ENCODE data around the gene NEK5. TPM values are rescaled to one million over a fixed set of nuclear protein-coding genes. Genes with fewer than 3 reads are reported as not detected.

The NEK5 gene
- total and polyA plus RNA-seq, 2 experiments from 2014 or later = 0.73 to 1.3 TPM

- H4K20me1 ChIP-seq (replicated peaks; ENCODE audit: insufficient read depth) = no peaks in the 10 kb centered on the region
- H3K4me1 Mint-ChIP-seq = peaks cover 49% of the 10 kb centered on the region
- H3F3A ChIP-seq (replicated peaks; ENCODE audit: low read depth) = no peaks in the 10 kb centered on the region
- no peak overlapping the region for H2AFZ ChIP-seq
- no peaks in the 10 kb centered on the region for H3K9me2 ChIP-seq (ENCODE audit: insufficient read depth)
- no peak overlapping the region for H3K4me3 ChIP-seq
- TF ChIP-seq EZH2phosphoT487 (IDR thresholded peaks at IDR 0.05; ENCODE audit: unreplicated experiment) (no peak), CTCF (conservative IDR thresholded peaks at IDR 0.05; ENCODE audit: low read depth in 2 of 2) (peak; percentile 56 to 69; a peak in 3 of 4 replicates)
- peaks cover 26% of the 10 kb centered on the region for H3K4me1 ChIP-seq (ENCODE audit: insufficient read depth)
- no peaks in the 10 kb centered on the region; the same call in 1 of the 2 replicates for H3K79me2 ChIP-seq (replicated peaks; ENCODE audit: insufficient read depth)
- peaks cover 19% of the 10 kb centered on the region for H3K27me3 Mint-ChIP-seq (ENCODE audit: insufficient read depth, low read depth, poor library complexity)
- DNase-seq (ENCODE audit: low spot score) (peak; percentile 82), ATAC-seq (peak; percentile 52)
- H3K9me3 Mint-ChIP-seq = peaks cover 2% of the 10 kb centered on the region; the same call in 2 of the 3 replicates
- H3K27ac ChIP-seq (ENCODE audit: low read depth) = no peak overlapping the region
- H3K27me3 ChIP-seq (ENCODE audit: insufficient read depth) = no peaks in the 10 kb centered on the region
- peaks cover 2% of the 10 kb centered on the region for H3K36me3 Mint-ChIP-seq (ENCODE audit: low read depth)
- H3K4me3 Mint-ChIP-seq = no peak overlapping the region; the same call in 2 of the 3 replicates
- no peak overlapping the region for H3K4me2 ChIP-seq
- H3K36me3 ChIP-seq (ENCODE audit: insufficient read depth) = no peaks in the 10 kb centered on the region
- H3K27ac Mint-ChIP-seq = no peak overlapping the region
Measured at GRCh38 chr13:52001120-52001731, 127.6 kb downstream of the NEK5 start.

- H3K4me3 Mint-ChIP-seq = no peak overlapping the region; the same call in 2 of the 3 replicates
- TF ChIP-seq ZNF331 (CRISPR knock-in tag; IDR thresholded peaks at IDR 0.05; ENCODE audit: low read depth) (no peak), REST (IDR thresholded peaks at IDR 0.05; ENCODE audit: unreplicated experiment) (no peak), CREB1 (CRISPR knock-in tag; IDR thresholded peaks at IDR 0.05; ENCODE audit: low read depth) (no peak), ZNF114 (CRISPR knock-in tag; IDR thresholded peaks at IDR 0.05) (no peak), ZNF462 (CRISPR knock-in tag; IDR thresholded peaks at IDR 0.05) (no peak), EZH2phosphoT487 (IDR thresholded peaks at IDR 0.05; ENCODE audit: unreplicated experiment) (no peak), ETS1 (IDR thresholded peaks at IDR 0.05) (no peak)
- H3K4me1 Mint-ChIP-seq = peaks cover 54% of the 10 kb centered on the region
Measured at GRCh38 chr13:51999921-52000320, 129.0 kb downstream of the NEK5 start.

More at GRCh38 chr13:51999921-52000320, 129.0 kb downstream of the NEK5 start:
- no peak overlapping the region for H3K27ac ChIP-seq (ENCODE audit: low read depth)
- Mint-ChIP-seq H3K36me3 (ENCODE audit: low read depth) (no peaks in the 10 kb centered on the region), H3K9me3 (no peaks in the 10 kb centered on the region), H3K27me3 (ENCODE audit: insufficient read depth, low read depth, poor library complexity) (peaks cover 17% of the 10 kb centered on the region), H3K27ac (no peak overlapping the region)
- H4K20me1 ChIP-seq (replicated peaks; ENCODE audit: insufficient read depth) = no peaks in the 10 kb centered on the region
- no peaks in the 10 kb centered on the region for H3K36me3 ChIP-seq (ENCODE audit: insufficient read depth)
- H2AFZ ChIP-seq = no peak overlapping the region
- H3K4me2 ChIP-seq = no peak overlapping the region
- no peak overlapping the region for H3K4me3 ChIP-seq
- DNase-seq (ENCODE audit: low spot score) = no peak
- H3K79me2 ChIP-seq (replicated peaks; ENCODE audit: insufficient read depth) = no peaks in the 10 kb centered on the region; the same call in 1 of the 2 replicates
- no peaks in the 10 kb centered on the region for H3F3A ChIP-seq (replicated peaks; ENCODE audit: low read depth)
- no peaks in the 10 kb centered on the region for H3K9me2 ChIP-seq (ENCODE audit: insufficient read depth)
- H3K4me1 ChIP-seq (ENCODE audit: insufficient read depth) = peaks cover 26% of the 10 kb centered on the region
- no peak for ATAC-seq
- no peaks in the 10 kb centered on the region for H3K27me3 ChIP-seq (ENCODE audit: insufficient read depth)

Measured in GM23338 (cell line).